ENCODE results near the gene HDGFL3. TPM values are rescaled to one million over a fixed set of nuclear protein-coding genes. Genes with fewer than 3 reads are reported as not detected.

Gene HDGFL3
- total and polyA plus RNA-seq, 2 donors (not counting 3 experiments of a cell fraction or from before 2014, with no cell fraction given): 20.2 to 155 TPM

DNA sequence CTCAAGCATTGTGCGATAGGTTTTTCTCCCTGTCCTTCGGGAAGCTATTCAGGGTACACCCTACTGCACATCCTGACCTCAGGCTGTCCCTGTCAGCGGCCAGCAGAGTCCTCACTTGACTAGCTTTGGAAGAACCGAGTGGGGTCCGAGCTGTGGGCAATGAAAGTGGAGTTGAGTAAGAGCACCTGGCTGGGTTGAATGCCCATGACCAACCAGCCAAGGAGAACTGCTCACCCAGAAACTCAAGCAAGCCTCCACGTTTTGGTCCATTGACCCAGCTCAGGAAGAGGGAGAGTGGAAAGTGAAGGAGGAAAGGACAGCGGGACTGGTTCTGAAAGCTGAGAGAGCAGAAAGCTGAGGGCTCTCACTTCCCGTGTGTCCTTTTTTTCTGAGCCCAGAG, 36.0 kb upstream of the HDGFL3 start:
- Histone ChIP-seq H3K9me3 (replicated peaks; ENCODE audit: control insufficient read depth, insufficient read depth, low read length) (no peaks in the 10 kb centered on the region), H3K27ac (ENCODE audit: insufficient read depth, low read depth, low read length) (no peak overlapping the region), H3K9me1 (replicated peaks; ENCODE audit: control insufficient read depth, extremely low read depth, insufficient read depth, low read length) (no peaks in the 10 kb centered on the region), H3K4me2 (ENCODE audit: insufficient read depth, low read length) (no peak overlapping the region), H3K9ac (replicated peaks; ENCODE audit: extremely low read depth, insufficient read depth, low read length) (no peak overlapping the region), H3K4me3 (replicated peaks in 1 of 3; ENCODE audit: insufficient read depth in 1 of 3, low read depth in 1 of 3, low read length in 3 of 3) (no peak overlapping the region), H3K79me2 (ENCODE audit: control insufficient read depth, insufficient read depth, low read length) (no peaks in the 10 kb centered on the region), H3K36me3 (ENCODE audit: control insufficient read depth in 2 of 2, extremely low read depth in 1 of 2, insufficient read depth in 2 of 2, low read length in 2 of 2) (no peaks in the 10 kb centered on the region), H3K27me3 (ENCODE audit: control insufficient read depth in 2 of 2, insufficient read depth in 2 of 2, low read length in 2 of 2) (peaks cover 5 to 16% of the 10 kb centered on the region in 2 experiments), H3K4me1 (ENCODE audit: control insufficient read depth, extremely low read depth, insufficient read depth, low read length) (no peaks in the 10 kb centered on the region), H2AFZ (ENCODE audit: low read depth, low read length) (no peak overlapping the region), H4K20me1 (replicated peaks; ENCODE audit: control insufficient read depth, extremely low read depth, insufficient read depth, low read length) (no peaks in the 10 kb centered on the region)
- intact Hi-C loops (cut with micrococcal nuclease): no loop called here
- BruUV-seq (replicated peaks): no TSS peak
- no peak for DNase-seq (ENCODE audit: low read depth, low spot score)
- dilution Hi-C loops (cut with MboI; ENCODE audit: extremely low pct_ligation_motif_present, low sequenced_read_pairs): no loop called here
- no peak for TF ChIP-seq EZH2 (IDR thresholded peaks at IDR 0.05; ENCODE audit: borderline replicate concordance, low read depth, low read length, severe bottlenecking)
- no peak for TF ChIP-seq MAX (IDR thresholded peaks at IDR 0.05; ENCODE audit: insufficient read depth, insufficient read length)
- no peak for TF ChIP-seq POLR2AphosphoS5 (IDR thresholded peaks at IDR 0.05; ENCODE audit: insufficient read depth, low read depth, low read length)
- TF ChIP-seq MYC (IDR thresholded peaks at IDR 0.05; ENCODE audit: low read depth, low read length): no peak
- no peak for TF ChIP-seq CTCF (IDR thresholded peaks at IDR 0.05; ENCODE audit: extremely low read depth in 1 of 2, insufficient read depth in 1 of 2, low read depth in 1 of 2, low read length in 2 of 2)
- no peak for TF ChIP-seq POLR2A (IDR thresholded peaks at IDR 0.05; ENCODE audit: low read depth, low read length)
- no peak for TF ChIP-seq FOS (IDR thresholded peaks at IDR 0.05; ENCODE audit: borderline replicate concordance, insufficient read depth, low read length)
- TF ChIP-seq GATA2 (IDR thresholded peaks at IDR 0.05; ENCODE audit: insufficient read depth, insufficient read length, low read depth, low read length): no peak
- TF ChIP-seq JUN (IDR thresholded peaks at IDR 0.05; ENCODE audit: borderline replicate concordance, insufficient read depth, insufficient read length, low read depth): no peak
- FAIRE-seq: no peak
- POLR2A ChIA-PET: no interaction called here
- CTCF ChIA-PET: interaction anchor here (1.3 to 1.8 kb wide), 3 partner anchors 41 to 194 kb away, joined by 3 to 7 read pairs (median 6); no protein-coding TSS in a partner anchor

All from endothelial cell of umbilical vein (primary cell).